Endothelial cell (in vitro differentiated cells): Measurements from ENCODE around the gene MARCHF3. TPM values are rescaled to one million over a fixed set of nuclear protein-coding genes. Genes with fewer than 3 reads are reported as not detected.
A peak's percentile ranks its signal among the peaks of the same experiment; 100 is the strongest.

Experiments used
- DNase-seq: peaks from one replicate; pipeline ENCODE4 v3.0.0; 2021; ENCODE audit warnings: low spot score
- H3K27ac Mint-ChIP-seq: one replicate; pipeline ENCODE4 v1.8.0; 2021; ENCODE audit warnings: mixed read lengths, inconsistent platforms; ENCODE audit not compliant: unreplicated experiment
- H3K27me3 Mint-ChIP-seq: one replicate; pipeline ENCODE4 v1.8.0; 2021; ENCODE audit warnings: mild to moderate bottlenecking, moderate library complexity, mixed read lengths, inconsistent platforms; ENCODE audit not compliant: unreplicated experiment
- H3K36me3 Mint-ChIP-seq: one replicate; pipeline ENCODE4 v1.8.0; 2021; ENCODE audit warnings: mild to moderate bottlenecking, low read depth, mixed read lengths, inconsistent platforms; ENCODE audit not compliant: unreplicated experiment
- H3K4me1 Mint-ChIP-seq: one replicate; pipeline ENCODE4 v1.8.0; 2021; ENCODE audit warnings: mild to moderate bottlenecking, mixed read lengths, inconsistent platforms; ENCODE audit not compliant: unreplicated experiment
- H3K4me3 Mint-ChIP-seq: one replicate; pipeline ENCODE4 v1.8.0; 2021; ENCODE audit warnings: mild to moderate bottlenecking, mixed read lengths, inconsistent platforms; ENCODE audit not compliant: unreplicated experiment
- H3K9me3 Mint-ChIP-seq: one replicate; pipeline ENCODE4 v1.8.0; 2021; ENCODE audit warnings: mixed read lengths, inconsistent platforms; ENCODE audit not compliant: unreplicated experiment
- CTCF ChIP-seq: fragments of 200-600 bp; sonication (generic); IDR thresholded peaks from one replicate; pipeline ENCODE4 v1.5.0; 2021; ENCODE audit warnings: antibody characterized with exemption; ENCODE audit not compliant: unreplicated experiment
- total RNA-seq: library from RNA; stranded (reverse); fragmentation: NEBNext Ultra II Directional; extraction: Animal tissue kit (Norgen Biotek cat#: 25700); gene quantifications from one replicate; pipeline ENCODE4 v1.2.1, GENCODE V29; 2021; ENCODE audit not compliant: unreplicated experiment

Gene MARCHF3
- total RNA-seq, 1 donor from 2014 or later, result 47.9 TPM

GRCh38 chr5:126866851-126867636 lies 163.3 kb downstream of the MARCHF3 start:
- no peak overlapping the region for H3K27ac Mint-ChIP-seq
- DNase-seq, result no peak
- no peak overlapping the region for H3K4me3 Mint-ChIP-seq
- no peak for TF ChIP-seq CTCF
- peaks cover 19% of the 10 kb centered on the region for H3K36me3 Mint-ChIP-seq
- H3K9me3 Mint-ChIP-seq, result no peaks in the 10 kb centered on the region
- peaks cover 4% of the 10 kb centered on the region for H3K27me3 Mint-ChIP-seq
- peaks cover 21% of the 10 kb centered on the region for H3K4me1 Mint-ChIP-seq

GRCh38 chr5:126865299-126865698 lies 165.1 kb downstream of the MARCHF3 start:
- Mint-ChIP-seq H3K27ac (no peak overlapping the region), H3K4me1 (peaks cover 21% of the 10 kb centered on the region), H3K9me3 (no peaks in the 10 kb centered on the region), H3K4me3 (no peak overlapping the region), H3K36me3 (peaks cover 12% of the 10 kb centered on the region), H3K27me3 (peaks cover 6% of the 10 kb centered on the region)
- DNase-seq, result no peak
- no peak for TF ChIP-seq CTCF

- no peak for TF ChIP-seq CTCF
- Mint-ChIP-seq H3K27me3 (peaks cover 6% of the 10 kb centered on the region), H3K27ac (no peak overlapping the region), H3K9me3 (no peaks in the 10 kb centered on the region), H3K4me1 (peaks cover 17% of the 10 kb centered on the region), H3K36me3 (peaks cover 12% of the 10 kb centered on the region), H3K4me3 (no peak overlapping the region)
- DNase-seq, result no peak
Measured at GRCh38 chr5:126864042-126864688, 166.2 kb downstream of the MARCHF3 start.

- H3K36me3 Mint-ChIP-seq, result peaks cover 8% of the 10 kb centered on the region
- TF ChIP-seq CTCF, result no peak
- peaks cover 9% of the 10 kb centered on the region for H3K4me1 Mint-ChIP-seq
- no peak for DNase-seq
- H3K9me3 Mint-ChIP-seq, result no peaks in the 10 kb centered on the region
- H3K4me3 Mint-ChIP-seq, result no peak overlapping the region
- H3K27me3 Mint-ChIP-seq, result peaks cover 6% of the 10 kb centered on the region
- no peak overlapping the region for H3K27ac Mint-ChIP-seq
Measured at GRCh38 chr5:126863402-126863801, 167.0 kb downstream of the MARCHF3 start.

- peak; percentile 33 for DNase-seq
- TF ChIP-seq CTCF, result no peak
- Mint-ChIP-seq H3K27me3 (peaks cover 8% of the 10 kb centered on the region), H3K4me3 (no peak overlapping the region), H3K27ac (peak overlapping the region; percentile 67), H3K36me3 (peaks cover 12% of the 10 kb centered on the region), H3K4me1 (peaks cover 3% of the 10 kb centered on the region), H3K9me3 (no peaks in the 10 kb centered on the region)
Measured at GRCh38 chr5:126858441-126858840, 171.9 kb downstream of the MARCHF3 start.
